ENCODE results near the gene THRB.

Gene THRB

GRCh38 chr3:24318677-24319287, 175.9 kb downstream of the THRB start:
- Histone ChIP-seq H3K9me3 (ENCODE audit: low read length) (no peaks in the 10 kb centered on the region), H3K27ac (ENCODE audit: low read depth, low read length, poor library complexity, severe bottlenecking) (no peak overlapping the region), H3K4me3 (ENCODE audit: low read depth, low read length, poor library complexity, severe bottlenecking) (no peak overlapping the region), H3F3A (ENCODE audit: insufficient read depth, low read length) (no peaks in the 10 kb centered on the region), H3K27me3 (ENCODE audit: insufficient read depth, low read length) (no peaks in the 10 kb centered on the region), H3K36me3 (ENCODE audit: insufficient read depth, low read length) (no peaks in the 10 kb centered on the region), H4K20me1 (ENCODE audit: insufficient read depth, low read length) (no peaks in the 10 kb centered on the region), H3K4me1 (ENCODE audit: insufficient read depth, low read length, severe bottlenecking) (no peaks in the 10 kb centered on the region), H3K9ac (ENCODE audit: low read length) (no peak overlapping the region), H3K79me2 (ENCODE audit: insufficient read depth, low read length) (no peaks in the 10 kb centered on the region), H3K4me2 (ENCODE audit: low read length) (no peak overlapping the region), H3K9me2 (ENCODE audit: low read depth, low read length) (no peaks in the 10 kb centered on the region), H2AFZ (ENCODE audit: low read length) (no peak overlapping the region)
- TF ChIP-seq CTCF (IDR thresholded peaks at IDR 0.05; ENCODE audit: low read length), result no peak
- no peak for TF ChIP-seq EZH2 (IDR thresholded peaks at IDR 0.05; ENCODE audit: borderline replicate concordance, low read length)

- H3K27me3 ChIP-seq (ENCODE audit: insufficient read depth, low read length), result no peaks in the 10 kb centered on the region
- no peaks in the 10 kb centered on the region for H3K4me1 ChIP-seq (ENCODE audit: insufficient read depth, low read length, severe bottlenecking)
- no peaks in the 10 kb centered on the region for H3K9me2 ChIP-seq (ENCODE audit: low read depth, low read length)
- no peak overlapping the region for H3K4me2 ChIP-seq (ENCODE audit: low read length)
- H3K4me3 ChIP-seq (ENCODE audit: low read depth, low read length, poor library complexity, severe bottlenecking), result no peak overlapping the region
- no peaks in the 10 kb centered on the region for H3K36me3 ChIP-seq (ENCODE audit: insufficient read depth, low read length)
- no peak overlapping the region for H2AFZ ChIP-seq (ENCODE audit: low read length)
- no peaks in the 10 kb centered on the region for H3K9me3 ChIP-seq (ENCODE audit: low read length)
- H3K79me2 ChIP-seq (ENCODE audit: insufficient read depth, low read length), result no peaks in the 10 kb centered on the region
- H3K27ac ChIP-seq (ENCODE audit: low read depth, low read length, poor library complexity, severe bottlenecking), result no peak overlapping the region
- H4K20me1 ChIP-seq (ENCODE audit: insufficient read depth, low read length), result no peaks in the 10 kb centered on the region
- TF ChIP-seq EZH2 (IDR thresholded peaks at IDR 0.05; ENCODE audit: borderline replicate concordance, low read length), result no peak
- TF ChIP-seq CTCF (IDR thresholded peaks at IDR 0.05; ENCODE audit: low read length), result no peak
- H3F3A ChIP-seq (ENCODE audit: insufficient read depth, low read length), result no peaks in the 10 kb centered on the region
- no peak overlapping the region for H3K9ac ChIP-seq (ENCODE audit: low read length)
Measured at GRCh38 chr3:24316887-24317383, 177.7 kb downstream of the THRB start.

- Histone ChIP-seq H3K27me3 (ENCODE audit: insufficient read depth, low read length) (no peaks in the 10 kb centered on the region), H3K4me1 (ENCODE audit: insufficient read depth, low read length, severe bottlenecking) (no peaks in the 10 kb centered on the region), H3K4me3 (ENCODE audit: low read depth, low read length, poor library complexity, severe bottlenecking) (no peak overlapping the region), H4K20me1 (ENCODE audit: insufficient read depth, low read length) (no peaks in the 10 kb centered on the region), H3K79me2 (ENCODE audit: insufficient read depth, low read length) (no peaks in the 10 kb centered on the region), H3K27ac (ENCODE audit: low read depth, low read length, poor library complexity, severe bottlenecking) (no peak overlapping the region), H3K9me3 (ENCODE audit: low read length) (no peaks in the 10 kb centered on the region), H3K9ac (ENCODE audit: low read length) (no peak overlapping the region), H3K36me3 (ENCODE audit: insufficient read depth, low read length) (no peaks in the 10 kb centered on the region), H3K9me2 (ENCODE audit: low read depth, low read length) (no peaks in the 10 kb centered on the region), H2AFZ (ENCODE audit: low read length) (no peak overlapping the region), H3F3A (ENCODE audit: insufficient read depth, low read length) (no peaks in the 10 kb centered on the region), H3K4me2 (ENCODE audit: low read length) (no peak overlapping the region)
- TF ChIP-seq EZH2 (IDR thresholded peaks at IDR 0.05; ENCODE audit: borderline replicate concordance, low read length) (no peak), CTCF (IDR thresholded peaks at IDR 0.05; ENCODE audit: low read length) (no peak)
Measured at GRCh38 chr3:24315971-24316370, 178.7 kb downstream of the THRB start.
